DMS153 (cell line): ENCODE results near the gene TMEM219.
"Not testable (repeated sequence)": the region's sequence is repeated elsewhere in the genome, so short reads cannot be mapped to it uniquely, and the experiment has no call there.

Source experiments
- DNase-seq: peaks from one replicate; lab custom pipeline; 2025; lab: John Stamatoyannopoulos, UW

The TMEM219 gene

GRCh38 chr16:29951625-29952365 is 10.1 kb upstream of the TMEM219 start:
- no peak for DNase-seq

- DNase-seq, result no peak
Measured at GRCh38 chr16:29958756-29959155, 3.1 kb upstream of the TMEM219 start.

GRCh38 chr16:29959293-29959692 is 2.6 kb upstream of the TMEM219 start:
- DNase-seq, result no peak

- DNase-seq, result not testable (repeated sequence)
Measured at GRCh38 chr16:29959821-29960220, 2.1 kb upstream of the TMEM219 start.

- DNase-seq, result no peak
Measured at GRCh38 chr16:29961127-29961478, 776 bp upstream of the TMEM219 start.

GRCh38 chr16:29962344-29962994 is 590 bp downstream of the TMEM219 start:
- no peak for DNase-seq

- no peak for DNase-seq
Measured at GRCh38 chr16:29963021-29963743, 1.3 kb downstream of the TMEM219 start.

GRCh38 chr16:29968205-29968604 is 6.3 kb downstream of the TMEM219 start:
- DNase-seq, result no peak

GRCh38 chr16:29971304-29971703 is 9.4 kb downstream of the TMEM219 start:
- DNase-seq, result no peak

- no peak for DNase-seq
Measured at GRCh38 chr16:29972500-29972899, 10.6 kb downstream of the TMEM219 start.

- no peak for DNase-seq
Measured at GRCh38 chr16:29972992-29973383, 11.1 kb downstream of the TMEM219 start.

GRCh38 chr16:29973384-29974246 is 11.7 kb downstream of the TMEM219 start, which contains the start of gene TAOK2:
TAOK2 (plus strand) TSS chr16:29973868; CDS start chr16:29977773, 3,905 bp downstream.
- DNase-seq, result peak; percentile 99

GRCh38 chr16:29974291-29975133 is 12.6 kb downstream of the TMEM219 start:
- no peak for DNase-seq

GRCh38 chr16:29975134-29975538 is 13.3 kb downstream of the TMEM219 start:
- no peak for DNase-seq

- no peak for DNase-seq
Measured at GRCh38 chr16:29975811-29976511, 14.1 kb downstream of the TMEM219 start.

- no peak for DNase-seq
Measured at GRCh38 chr16:29977063-29977825, 15.4 kb downstream of the TMEM219 start.

GRCh38 chr16:29978081-29978480 is 16.2 kb downstream of the TMEM219 start:
- no peak for DNase-seq

- DNase-seq, result no peak
Measured at GRCh38 chr16:29978564-29979270, 16.8 kb downstream of the TMEM219 start.
